ENCODE results near the gene PPFIA2.

Gene PPFIA2

DNA sequence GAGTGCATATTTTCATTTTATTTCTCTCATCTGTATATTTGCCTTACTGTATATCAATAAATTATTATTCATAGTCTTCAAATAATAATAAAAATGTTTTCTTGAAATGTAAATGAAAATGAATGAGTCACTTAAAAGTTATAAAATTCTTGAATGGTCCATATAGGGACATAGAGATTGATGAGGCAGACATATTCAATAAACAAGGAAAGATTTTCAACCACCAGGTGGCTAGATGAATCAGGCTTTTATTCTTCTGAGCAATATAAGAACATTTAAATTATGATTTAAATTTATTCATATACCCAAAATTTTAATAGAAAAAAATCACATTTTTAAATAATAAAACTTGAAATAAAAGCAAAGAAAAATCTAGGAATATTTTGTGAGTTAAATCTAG, 431.7 kb downstream of the PPFIA2 start:
- DNase-seq = no peak
- TF ChIP-seq, protein P1, sequence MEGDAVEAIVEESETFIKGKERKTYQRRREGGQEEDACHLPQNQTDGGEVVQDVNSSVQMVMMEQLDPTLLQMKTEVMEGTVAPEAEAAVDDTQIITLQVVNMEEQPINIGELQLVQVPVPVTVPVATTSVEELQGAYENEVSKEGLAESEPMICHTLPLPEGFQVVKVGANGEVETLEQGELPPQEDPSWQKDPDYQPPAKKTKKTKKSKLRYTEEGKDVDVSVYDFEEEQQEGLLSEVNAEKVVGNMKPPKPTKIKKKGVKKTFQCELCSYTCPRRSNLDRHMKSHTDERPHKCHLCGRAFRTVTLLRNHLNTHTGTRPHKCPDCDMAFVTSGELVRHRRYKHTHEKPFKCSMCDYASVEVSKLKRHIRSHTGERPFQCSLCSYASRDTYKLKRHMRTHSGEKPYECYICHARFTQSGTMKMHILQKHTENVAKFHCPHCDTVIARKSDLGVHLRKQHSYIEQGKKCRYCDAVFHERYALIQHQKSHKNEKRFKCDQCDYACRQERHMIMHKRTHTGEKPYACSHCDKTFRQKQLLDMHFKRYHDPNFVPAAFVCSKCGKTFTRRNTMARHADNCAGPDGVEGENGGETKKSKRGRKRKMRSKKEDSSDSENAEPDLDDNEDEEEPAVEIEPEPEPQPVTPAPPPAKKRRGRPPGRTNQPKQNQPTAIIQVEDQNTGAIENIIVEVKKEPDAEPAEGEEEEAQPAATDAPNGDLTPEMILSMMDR (IDR thresholded peaks at IDR 0.05) = no peak
- no peaks in the 10 kb centered on the region for H3K9me3 Mint-ChIP-seq
- H3K27ac Mint-ChIP-seq = no peak overlapping the region
- H3K4me1 Mint-ChIP-seq = no peaks in the 10 kb centered on the region
- no peaks in the 10 kb centered on the region for H3K27me3 Mint-ChIP-seq (ENCODE audit: low read depth, poor library complexity)
- no peaks in the 10 kb centered on the region for H3K36me3 Mint-ChIP-seq (ENCODE audit: low read depth)
- H3K4me3 Mint-ChIP-seq = no peak overlapping the region

- no peaks in the 10 kb centered on the region for H3K9me3 Mint-ChIP-seq
- DNase-seq = no peak
- no peak overlapping the region for H3K4me3 Mint-ChIP-seq
- no peaks in the 10 kb centered on the region for H3K4me1 Mint-ChIP-seq
- no peak overlapping the region for H3K27ac Mint-ChIP-seq
- H3K27me3 Mint-ChIP-seq (ENCODE audit: low read depth, poor library complexity) = no peaks in the 10 kb centered on the region
- TF ChIP-seq, protein P1 (IDR thresholded peaks at IDR 0.05) = no peak
- no peaks in the 10 kb centered on the region for H3K36me3 Mint-ChIP-seq (ENCODE audit: low read depth)
These were observed 434.1 kb downstream of the PPFIA2 start for GRCh38 chr12:81325086-81325485.

DNA sequence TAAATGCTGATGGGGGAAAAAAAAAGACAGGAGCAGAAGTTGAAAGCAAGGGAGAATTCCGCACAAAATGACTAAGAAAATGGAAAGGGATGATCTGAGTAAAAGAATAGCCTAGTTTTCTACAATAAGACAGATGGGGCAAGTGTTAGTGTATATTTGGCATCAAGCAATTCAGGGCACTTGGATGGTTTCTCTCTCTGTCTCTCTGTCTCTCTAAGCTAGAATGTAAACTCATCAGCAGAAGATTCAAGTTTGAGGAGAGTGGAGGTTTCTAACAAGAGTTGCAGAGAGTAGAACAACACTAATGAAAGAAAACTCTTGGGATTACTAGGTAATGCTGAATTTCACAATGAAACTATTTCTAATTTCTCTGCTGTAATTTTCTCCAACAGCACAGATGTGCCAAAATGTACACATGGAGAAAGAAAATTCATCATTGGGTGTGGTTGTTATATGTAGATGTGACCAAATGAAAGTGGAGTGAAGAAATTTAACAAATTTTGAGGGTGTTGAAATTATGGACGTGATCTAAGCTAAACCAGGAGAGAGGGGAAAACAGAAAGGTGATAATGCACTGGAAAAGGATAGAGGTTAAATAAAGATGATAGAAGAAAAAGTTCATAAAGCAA, 444.1 kb downstream of the PPFIA2 start:
- H3K4me1 Mint-ChIP-seq = no peaks in the 10 kb centered on the region
- no peaks in the 10 kb centered on the region for H3K36me3 Mint-ChIP-seq (ENCODE audit: low read depth)
- H3K4me3 Mint-ChIP-seq = no peak overlapping the region
- DNase-seq = no peak
- H3K27me3 Mint-ChIP-seq (ENCODE audit: low read depth, poor library complexity) = no peaks in the 10 kb centered on the region
- no peak overlapping the region for H3K27ac Mint-ChIP-seq
- TF ChIP-seq, protein P1 (IDR thresholded peaks at IDR 0.05) = no peak
- H3K9me3 Mint-ChIP-seq = no peaks in the 10 kb centered on the region

DNA sequence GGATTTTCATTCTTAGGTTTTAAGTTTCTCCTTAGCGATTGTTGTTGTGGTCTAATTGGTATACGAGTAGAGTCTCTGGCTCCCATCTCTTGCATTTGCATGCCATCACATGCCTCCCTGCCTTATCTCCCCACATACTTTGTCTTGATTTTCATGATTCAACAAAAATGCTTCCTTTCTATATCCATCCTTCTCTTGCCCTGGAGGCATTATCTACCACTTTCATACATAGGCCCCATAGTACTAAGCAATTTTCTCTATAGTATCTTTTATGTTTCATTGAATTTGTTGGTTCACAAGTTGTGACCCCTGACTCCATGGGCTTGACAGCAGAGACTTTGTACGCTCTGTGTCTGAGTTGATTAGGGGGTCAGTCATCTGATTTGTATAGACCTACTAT, 455.2 kb downstream of the PPFIA2 start:
- Mint-ChIP-seq H3K9me3 (no peaks in the 10 kb centered on the region), H3K27me3 (ENCODE audit: low read depth, poor library complexity) (no peaks in the 10 kb centered on the region), H3K4me3 (no peak overlapping the region), H3K36me3 (ENCODE audit: low read depth) (no peaks in the 10 kb centered on the region), H3K4me1 (no peaks in the 10 kb centered on the region), H3K27ac (peak overlapping the region; percentile 11)
- no peak for DNase-seq
- TF ChIP-seq, protein P1 (IDR thresholded peaks at IDR 0.05) = no peak

DNA sequence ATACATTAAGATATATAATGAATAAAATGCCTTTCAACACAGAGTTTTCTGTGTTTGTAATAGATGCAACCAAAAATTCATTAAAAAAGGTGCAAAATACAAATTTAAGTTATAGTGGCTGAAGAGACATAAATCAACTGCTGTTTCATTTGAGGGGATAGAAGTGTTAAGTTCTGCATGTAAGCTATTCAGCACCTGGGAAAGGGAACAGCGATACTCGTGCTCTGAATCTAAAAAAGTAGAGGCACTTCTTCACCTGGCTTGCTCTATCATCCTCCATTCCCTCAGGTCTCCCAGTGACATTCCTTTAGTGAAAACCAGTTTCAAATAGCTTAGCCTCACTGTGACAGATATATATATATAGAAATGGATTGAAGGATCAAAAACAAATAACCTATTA, 458.7 kb downstream of the PPFIA2 start:
- TF ChIP-seq, protein P1 (IDR thresholded peaks at IDR 0.05) = no peak
- no peak for DNase-seq
- no peak overlapping the region for H3K4me3 Mint-ChIP-seq
- H3K27me3 Mint-ChIP-seq (ENCODE audit: low read depth, poor library complexity) = peaks cover 6% of the 10 kb centered on the region
- no peak overlapping the region for H3K27ac Mint-ChIP-seq
- no peaks in the 10 kb centered on the region for H3K9me3 Mint-ChIP-seq
- H3K36me3 Mint-ChIP-seq (ENCODE audit: low read depth) = no peaks in the 10 kb centered on the region
- H3K4me1 Mint-ChIP-seq = no peaks in the 10 kb centered on the region

GRCh38 chr12:81297601-81298000, 461.5 kb downstream of the PPFIA2 start:
- TF ChIP-seq, protein P1 (IDR thresholded peaks at IDR 0.05) = no peak
- no peaks in the 10 kb centered on the region for H3K36me3 Mint-ChIP-seq (ENCODE audit: low read depth)
- H3K27ac Mint-ChIP-seq = no peak overlapping the region
- no peak for DNase-seq
- no peaks in the 10 kb centered on the region for H3K4me1 Mint-ChIP-seq
- H3K4me3 Mint-ChIP-seq = no peak overlapping the region
- H3K27me3 Mint-ChIP-seq (ENCODE audit: low read depth, poor library complexity) = peaks cover 14% of the 10 kb centered on the region
- H3K9me3 Mint-ChIP-seq = no peaks in the 10 kb centered on the region

All from nephron progenitor cell (in vitro differentiated cells).